Lower leg skin (tissue), 3 donors: Measurements from ENCODE around the gene HIPK1.

ENCODE experiments used
- POLR2A ChIP-seq, 2 donors: fragments of 450-650 bp; IDR thresholded peaks; one replicate each; pipeline ENCODE4 v1.6.1; 2016 to 2017; ENCODE audit warnings: antibody characterized with exemption in 2 of 2, mild to moderate bottlenecking in 1 of 2, moderate library complexity in 1 of 2
- TF ChIP-seq, protein P1 (sequence below), 3 donors: fragments of 450-650 bp; IDR thresholded peaks; one replicate each; pipeline ENCODE4 v1.5.1; 2016; ENCODE audit warnings: antibody characterized with exemption in 3 of 3, mild to moderate bottlenecking in 3 of 3, moderate library complexity in 2 of 3

DNA sequence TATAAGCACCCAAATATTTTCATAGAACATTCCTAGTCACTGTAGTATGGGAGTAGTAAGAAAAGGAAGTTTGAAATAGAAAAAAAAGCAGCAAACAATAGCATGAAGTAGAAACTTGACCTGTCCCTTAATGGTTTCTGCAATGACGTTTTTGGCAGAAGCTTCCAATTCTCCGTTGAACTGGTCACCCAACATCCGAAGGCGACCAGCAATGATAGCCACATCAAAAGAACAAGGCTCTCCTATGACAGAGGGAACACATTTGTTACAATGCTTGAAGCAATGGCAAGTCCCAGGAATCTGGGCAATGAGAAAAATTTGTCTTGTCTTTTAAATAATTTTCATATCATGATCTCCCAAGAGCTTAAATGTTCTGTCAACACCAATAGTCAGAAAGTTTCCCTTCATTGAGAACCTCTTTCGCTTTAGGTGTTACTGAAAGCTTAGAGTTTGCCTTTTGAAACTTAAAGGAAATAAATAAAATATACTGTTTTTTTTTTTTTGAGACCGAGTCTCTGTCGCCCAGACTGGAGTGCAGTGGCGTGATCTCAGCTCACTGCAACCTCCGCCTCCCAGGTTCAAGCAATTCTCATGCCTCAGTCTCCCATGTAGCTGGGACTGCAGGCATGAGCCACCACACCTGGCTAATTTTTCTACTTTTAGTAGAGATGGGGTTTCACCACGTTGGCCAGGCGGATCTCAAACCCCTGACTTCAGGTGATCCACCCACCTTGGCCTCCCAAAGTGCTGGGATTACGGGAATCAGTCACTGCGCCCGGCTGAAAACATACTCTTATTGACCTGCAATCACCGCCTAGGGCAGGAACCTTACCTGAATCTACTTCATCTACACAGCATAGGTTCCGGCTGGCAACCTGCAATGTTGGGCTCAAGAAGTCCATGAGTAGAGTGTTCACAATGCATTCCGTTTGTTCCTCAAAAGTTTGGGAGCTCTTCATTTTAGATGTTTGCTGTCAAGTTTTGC lies 42.4 kb upstream of the HIPK1 start:
- TF ChIP-seq, protein P1, sequence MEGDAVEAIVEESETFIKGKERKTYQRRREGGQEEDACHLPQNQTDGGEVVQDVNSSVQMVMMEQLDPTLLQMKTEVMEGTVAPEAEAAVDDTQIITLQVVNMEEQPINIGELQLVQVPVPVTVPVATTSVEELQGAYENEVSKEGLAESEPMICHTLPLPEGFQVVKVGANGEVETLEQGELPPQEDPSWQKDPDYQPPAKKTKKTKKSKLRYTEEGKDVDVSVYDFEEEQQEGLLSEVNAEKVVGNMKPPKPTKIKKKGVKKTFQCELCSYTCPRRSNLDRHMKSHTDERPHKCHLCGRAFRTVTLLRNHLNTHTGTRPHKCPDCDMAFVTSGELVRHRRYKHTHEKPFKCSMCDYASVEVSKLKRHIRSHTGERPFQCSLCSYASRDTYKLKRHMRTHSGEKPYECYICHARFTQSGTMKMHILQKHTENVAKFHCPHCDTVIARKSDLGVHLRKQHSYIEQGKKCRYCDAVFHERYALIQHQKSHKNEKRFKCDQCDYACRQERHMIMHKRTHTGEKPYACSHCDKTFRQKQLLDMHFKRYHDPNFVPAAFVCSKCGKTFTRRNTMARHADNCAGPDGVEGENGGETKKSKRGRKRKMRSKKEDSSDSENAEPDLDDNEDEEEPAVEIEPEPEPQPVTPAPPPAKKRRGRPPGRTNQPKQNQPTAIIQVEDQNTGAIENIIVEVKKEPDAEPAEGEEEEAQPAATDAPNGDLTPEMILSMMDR (IDR thresholded peaks at IDR 0.05): no peak
- TF ChIP-seq POLR2A (IDR thresholded peaks at IDR 0.05): no peak
